HepG2 (cell line): ENCODE data around the gene IL17RC. TPM values are rescaled to one million over a fixed set of nuclear protein-coding genes. Genes with fewer than 3 reads are reported as not detected.

Experiments used
- BRCA1 ChIP-seq: sonication (generic); formaldehyde crosslinking; IDR thresholded peaks from 2 replicates; pipeline ENCODE4 v1.4.0; 2020; ENCODE audit warnings: missing genetic modification reagents
- FOSL2 ChIP-seq: sonication (generic); formaldehyde crosslinking; IDR thresholded peaks from 2 replicates; pipeline ENCODE4 v1.4.0; 2020; ENCODE audit warnings: missing genetic modification reagents
- GTF2F1 ChIP-seq: fragments of 150-350 bp; IDR thresholded peaks from 2 replicates; pipeline ENCODE4 v1.6.1; 2014; ENCODE audit warnings: low read length
- MBNL3 ChIP-seq: fragments of 250-450 bp; sonication (Bioruptor Pico); conservative IDR thresholded peaks from 2 replicates; pipeline ENCODE4 v1.8.0; 2022; ENCODE audit warnings: mild to moderate bottlenecking, inconsistent platforms
- MED8 ChIP-seq: sonication (generic); formaldehyde crosslinking; IDR thresholded peaks from 2 replicates; pipeline ENCODE4 v1.8.1; 2023; ENCODE audit warnings: mild to moderate bottlenecking, missing genetic modification reagents; ENCODE audit not compliant: insufficient replicate concordance
- NFIB ChIP-seq: sonication (generic); formaldehyde crosslinking; IDR thresholded peaks from 2 replicates; pipeline ENCODE4 v1.9.0; 2021; ENCODE audit warnings: missing genetic modification reagents, mild to moderate bottlenecking, borderline replicate concordance
- NR2F6 ChIP-seq, 2 experiments: IDR thresholded peaks; 2 replicates each; pipeline ENCODE4 v1.6.1; 2016; ENCODE audit warnings: antibody characterized with exemption in 1 of 2, mild to moderate bottlenecking in 1 of 2
- RERE ChIP-seq: IDR thresholded peaks from 2 replicates; pipeline ENCODE4 v1.6.1; 2016; ENCODE audit warnings: low read depth, missing genetic modification reagents, missing compliant biosample characterization
- SAP130 ChIP-seq: IDR thresholded peaks from 2 replicates; pipeline ENCODE4 v1.6.1; 2016; ENCODE audit warnings: low read depth
- TP53 ChIP-seq: sonication (generic); formaldehyde crosslinking; conservative IDR thresholded peaks from 2 replicates; pipeline ENCODE4 v1.4.0; 2020; ENCODE audit warnings: missing genetic modification reagents
- ZBTB1 ChIP-seq: sonication (generic); formaldehyde crosslinking; IDR thresholded peaks from 2 replicates; pipeline ENCODE4 v1.4.0; 2020; ENCODE audit warnings: missing genetic modification reagents, borderline replicate concordance
- ZBTB14 ChIP-seq: sonication (generic); formaldehyde crosslinking; IDR thresholded peaks from 2 replicates; pipeline ENCODE4 v1.4.0; 2020; ENCODE audit warnings: missing genetic modification reagents
- ZFY ChIP-seq: sonication (generic); formaldehyde crosslinking; IDR thresholded peaks from 2 replicates; pipeline ENCODE4 v1.4.0; 2020; ENCODE audit warnings: missing genetic modification reagents
- ZNF251 ChIP-seq: sonication (generic); formaldehyde crosslinking; IDR thresholded peaks from 2 replicates; pipeline ENCODE4 v1.9.0; 2021; ENCODE audit warnings: mild to moderate bottlenecking, missing genetic modification reagents
- ZNF256 ChIP-seq: sonication (generic); formaldehyde crosslinking; conservative IDR thresholded peaks from 2 replicates; pipeline ENCODE4 v1.4.0; 2020; ENCODE audit warnings: missing genetic modification reagents
- ZNF512B ChIP-seq: sonication (generic); formaldehyde crosslinking; IDR thresholded peaks from 2 replicates; pipeline ENCODE4 v1.5.1; 2020; ENCODE audit warnings: missing genetic modification reagents, mild to moderate bottlenecking, borderline replicate concordance
- ZNF703 ChIP-seq: sonication (generic); formaldehyde crosslinking; IDR thresholded peaks from 2 replicates; pipeline ENCODE4 v1.5.1; 2020; ENCODE audit warnings: missing genetic modification reagents, mild to moderate bottlenecking, moderate library complexity, borderline replicate concordance
- ZNF782 ChIP-seq: sonication (generic); formaldehyde crosslinking; IDR thresholded peaks from 2 replicates; pipeline ENCODE4 v1.4.0; 2020; ENCODE audit warnings: missing genetic modification reagents, mild to moderate bottlenecking, borderline replicate concordance
- ZSCAN25 ChIP-seq: sonication (generic); formaldehyde crosslinking; IDR thresholded peaks from 2 replicates; pipeline ENCODE4 v1.8.0; 2022; ENCODE audit warnings: mild to moderate bottlenecking, missing genetic modification reagents
- polyA plus RNA-seq, 8 experiments: library from polyadenylated mRNA; depleted of rRNA in 3 of 8; stranded (reverse) in 7 of 8; unstranded in 1 of 8; fragments of >200 nt; fragmentation: Illumina TruSeq in 4 of 8; extraction: Trizol in 4 of 8; gene quantifications; 2 replicates each; pipeline versions ENCODE4 v1.2.1 to v1.2.3, GENCODE V29; 2011 to 2016; ENCODE audit warnings: low read depth in 4 of 8, missing spikeins in 1 of 8, mixed read lengths in 1 of 8; ENCODE audit not compliant: insufficient read depth in 1 of 8
- total RNA-seq, 5 experiments: library from RNA; depleted of rRNA; stranded (reverse); fragments of >200 nt; fragmentation: Illumina TruSeq; extraction: Trizol; gene quantifications; 2 replicates each; pipeline ENCODE4 v1.2.3, GENCODE V29; 2016; ENCODE audit warnings: low read depth in 1 of 5

Gene IL17RC
- total and polyA plus RNA-seq, 2 of the 13 experiments (the other 11 are each of a cell fraction or from before 2014, with no cell fraction given): 20.7 to 24.0 TPM

GRCh38 chr3:9890249-9891071 lies 26.4 kb upstream of the IL17RC start, which contains the start of gene JAGN1 (continued):
- TF ChIP-seq TP53 (peak; percentile 53; the same call in 1 of the 2 replicates), NFIB (CRISPR knock-in tag) (no peak), MED8 (CRISPR knock-in tag) (peak; percentile 84), ZNF256 (CRISPR knock-in tag) (peak; percentile 61; the same call in 1 of the 2 replicates), GTF2F1 (no peak), ZFY (CRISPR knock-in tag) (peak; percentile 97), BRCA1 (CRISPR knock-in tag) (no peak), FOSL2 (peak; percentile 49), RERE (CRISPR knock-in tag) (no peak), ZBTB14 (CRISPR knock-in tag) (peak; percentile 44; the same call in 1 of the 2 replicates), ZNF251 (CRISPR knock-in tag) (peak; percentile 52; the same call in 1 of the 2 replicates), ZSCAN25 (peak; percentile 67; the same call in 1 of the 2 replicates), ZNF703 (peak; percentile 93), SAP130 (CRISPR knock-in tag) (peak; percentile 88), NR2F6 (IDR thresholded peaks at IDR 0.05) (no peak), NR2F6 (CRISPR knock-in tag; IDR thresholded peaks at IDR 0.05) (0 out of 2 replicates have a peak, but pooled peaks have one; percentile 53), ZNF512B (no peak), ZNF782 (CRISPR knock-in tag) (peak; percentile 74; the same call in 1 of the 2 replicates), MBNL3 (CRISPR knock-in tag) (no peak), ZBTB1 (CRISPR knock-in tag) (0 out of 2 replicates have a peak, but pooled peaks have one; percentile 56)
